SJCRH30 (cell line): ENCODE measurements around the gene TUBA1C. TPM values are rescaled to one million over a fixed set of nuclear protein-coding genes. Genes with fewer than 3 reads are reported as not detected.
"Not testable (repeated sequence)": the region's sequence is repeated elsewhere in the genome, so short reads cannot be mapped to it uniquely, and the experiment has no call there.

ENCODE experiments used
- DNase-seq, 2 experiments: peaks; one replicate each; pipeline ENCODE4 v3.0.0-alpha.2; 2015 to 2020
- H3K27ac ChIP-seq: fragments of 250-450 bp; sonication (Bioruptor Pico); 2 replicates; pipeline ENCODE4 v1.5.1; 2020; ENCODE audit warnings: mild to moderate bottlenecking, moderate library complexity
- H3K27me3 ChIP-seq: fragments of 250-450 bp; sonication (Bioruptor Pico); 2 replicates; pipeline ENCODE4 v1.5.1; 2020; ENCODE audit warnings: mild to moderate bottlenecking, moderate library complexity
- H3K36me3 ChIP-seq: fragments of 250-450 bp; sonication (Bioruptor Pico); 2 replicates; pipeline ENCODE4 v1.5.1; 2020; ENCODE audit warnings: mild to moderate bottlenecking, moderate library complexity
- H3K4me1 ChIP-seq: fragments of 250-450 bp; sonication (Bioruptor Pico); 2 replicates; pipeline ENCODE4 v1.5.1; 2020; ENCODE audit warnings: mild to moderate bottlenecking, moderate library complexity
- H3K4me3 ChIP-seq: fragments of 250-450 bp; sonication (Bioruptor Pico); 2 replicates; pipeline ENCODE4 v1.5.1; 2020; ENCODE audit warnings: mild to moderate bottlenecking, moderate library complexity
- H3K9me3 ChIP-seq: fragments of 250-450 bp; sonication (Bioruptor Pico); replicated peaks from 2 replicates; pipeline ENCODE4 v1.5.1; 2020; ENCODE audit warnings: mild to moderate bottlenecking, moderate library complexity
- total RNA-seq: library from RNA; depleted of rRNA; stranded (reverse); fragments of >200 nt; shearing (Covaris generic); gene quantifications from 2 replicates; pipeline ENCODE4 v1.2.3, GENCODE V29; 2014

Gene TUBA1C
- total RNA-seq, 1 experiment from 2014 or later: 396 TPM

DNA sequence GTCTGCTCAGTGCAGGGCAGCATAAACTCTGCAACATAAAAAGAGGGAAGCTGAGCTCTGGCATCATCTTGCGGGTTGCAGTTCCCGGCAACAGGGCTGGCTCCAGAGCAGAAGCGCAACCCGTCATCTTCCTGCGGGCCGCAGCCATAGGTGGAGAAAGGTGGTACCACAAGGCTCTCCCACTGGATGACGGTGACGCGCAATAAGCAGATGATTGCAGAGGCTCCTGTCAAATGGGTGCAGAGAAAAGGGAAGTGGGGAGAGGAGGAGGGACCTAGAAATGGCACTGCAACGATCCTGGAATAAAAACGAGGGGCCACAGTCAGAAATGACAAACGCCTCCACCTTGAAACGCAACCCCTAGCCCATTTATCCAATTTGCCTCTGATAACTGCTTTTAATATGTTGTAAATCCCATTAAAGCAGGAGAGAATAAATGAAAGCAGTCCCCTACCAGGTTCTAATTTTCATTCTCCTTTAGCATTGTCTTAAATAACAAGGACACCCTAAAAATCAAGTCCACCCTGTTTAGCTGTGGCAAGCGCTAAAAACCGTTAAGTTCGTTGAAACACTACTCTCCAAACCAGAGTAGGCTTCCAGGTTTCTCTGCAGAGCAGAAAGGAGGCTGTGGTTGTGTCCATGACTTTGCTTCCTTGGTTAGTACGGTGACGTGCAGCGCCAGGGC, 30.9 kb upstream of the TUBA1C start:
- no peaks in the 10 kb centered on the region for H3K27me3 ChIP-seq
- peaks cover 20% of the 10 kb centered on the region for H3K4me1 ChIP-seq
- DNase-seq: no peak
- peak overlapping the region; percentile 62 for H3K4me3 ChIP-seq
- peak overlapping the region; percentile 70; the same call in 1 of the 2 replicates for H3K27ac ChIP-seq
- H3K36me3 ChIP-seq: no peaks in the 10 kb centered on the region
- no peaks in the 10 kb centered on the region for H3K9me3 ChIP-seq

DNA sequence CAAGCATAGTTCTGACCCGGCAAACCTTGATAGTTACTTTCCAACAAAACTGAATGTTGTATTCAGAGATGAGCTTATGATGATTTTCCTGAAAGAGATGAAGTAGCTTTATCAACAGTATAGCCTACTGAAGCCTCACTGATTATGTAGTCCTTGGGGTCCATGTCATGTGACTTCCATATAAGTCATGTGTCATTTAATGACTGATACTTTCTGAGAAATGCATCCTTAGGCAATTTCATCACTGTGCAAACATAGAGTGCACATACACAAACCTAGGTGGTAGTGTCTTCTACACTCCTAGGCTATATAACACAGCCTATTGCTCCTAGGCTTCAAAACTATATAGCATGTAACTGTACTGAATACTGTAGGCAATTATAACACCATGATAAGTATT, 28.5 kb upstream of the TUBA1C start:
- no peaks in the 10 kb centered on the region for H3K36me3 ChIP-seq
- H3K27ac ChIP-seq: no peak overlapping the region

DNA sequence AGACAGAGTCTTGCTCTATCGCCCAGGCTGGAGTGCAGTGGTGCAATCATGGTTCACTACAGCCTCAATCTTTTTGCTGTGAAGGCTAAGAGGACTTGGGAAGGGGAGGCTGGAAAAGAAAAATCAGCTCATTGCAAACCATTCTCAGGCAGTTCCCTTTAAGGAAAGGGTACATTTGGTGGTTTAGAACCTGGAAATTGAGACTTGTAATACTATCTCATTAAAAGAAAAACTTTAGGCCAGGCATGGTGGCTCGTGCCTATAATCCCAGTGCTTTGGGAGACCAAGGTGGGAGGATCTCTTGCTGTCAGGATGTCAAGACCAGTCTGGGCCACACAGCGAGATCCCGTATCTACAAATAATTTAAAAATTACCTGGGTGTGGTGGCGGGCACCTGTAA, 21.3 kb upstream of the TUBA1C start:
- no peak for DNase-seq
- Histone ChIP-seq H3K27ac (peak overlapping the region; percentile 76), H3K27me3 (no peaks in the 10 kb centered on the region), H3K4me1 (peaks cover 26% of the 10 kb centered on the region), H3K9me3 (no peaks in the 10 kb centered on the region), H3K36me3 (no peaks in the 10 kb centered on the region), H3K4me3 (no peak overlapping the region)

More for the DNA sequence above, 28.5 kb upstream of the TUBA1C start:
- no peak for DNase-seq
- H3K4me3 ChIP-seq: no peak overlapping the region
- no peaks in the 10 kb centered on the region for H3K27me3 ChIP-seq
- H3K9me3 ChIP-seq: no peaks in the 10 kb centered on the region
- peaks cover 20% of the 10 kb centered on the region for H3K4me1 ChIP-seq

DNA sequence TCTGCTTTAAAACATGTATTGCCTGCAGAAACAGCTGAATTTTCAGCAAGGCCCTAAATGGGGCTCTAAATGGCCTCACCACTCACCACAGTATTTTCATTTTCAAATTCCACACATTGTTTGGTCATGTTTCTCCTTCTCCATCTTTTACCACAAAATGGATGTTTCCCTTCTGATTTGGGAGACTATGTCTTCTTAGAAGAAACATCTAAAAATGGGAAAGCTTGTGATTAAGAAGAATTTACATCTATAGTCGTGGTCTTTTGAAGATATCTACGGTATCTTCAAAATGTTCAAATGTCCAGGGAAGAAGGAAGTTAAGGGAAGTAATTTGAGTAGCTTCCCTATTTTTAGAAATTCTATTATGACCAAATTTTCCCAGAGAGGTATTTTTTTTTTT, 20.7 kb upstream of the TUBA1C start:
- Histone ChIP-seq H3K9me3 (no peaks in the 10 kb centered on the region), H3K36me3 (no peaks in the 10 kb centered on the region), H3K27ac (peak overlapping the region; percentile 76), H3K27me3 (no peaks in the 10 kb centered on the region), H3K4me1 (peaks cover 26% of the 10 kb centered on the region), H3K4me3 (peak overlapping the region; percentile 14; the same call in 1 of the 2 replicates)
- DNase-seq: peak; percentile 65 to 76

DNA sequence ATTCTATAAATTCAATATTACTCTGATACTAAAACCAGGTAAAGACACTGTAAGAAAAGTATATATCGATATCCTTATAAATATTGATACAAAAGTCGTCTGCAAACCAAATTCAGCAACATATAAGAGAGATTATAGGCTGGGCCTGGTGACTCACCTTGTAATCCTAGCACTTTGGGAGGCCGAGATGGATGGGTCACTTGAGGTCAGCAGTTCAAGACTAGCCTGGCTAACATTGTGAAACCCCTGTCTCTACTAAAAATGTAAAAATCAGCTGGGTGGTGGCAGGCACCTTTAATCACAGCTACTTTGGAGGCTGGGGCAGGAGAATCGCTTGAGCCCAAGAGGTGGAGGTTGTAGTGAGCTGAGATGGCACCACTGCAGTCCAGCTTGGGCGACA, 13.5 kb upstream of the TUBA1C start:
- DNase-seq: no peak
- Histone ChIP-seq H3K27me3 (no peaks in the 10 kb centered on the region; the same call in 1 of the 2 replicates), H3K36me3 (no peaks in the 10 kb centered on the region), H3K4me3 (no peak overlapping the region), H3K9me3 (no peaks in the 10 kb centered on the region), H3K27ac (no peak overlapping the region), H3K4me1 (no peaks in the 10 kb centered on the region)

DNA sequence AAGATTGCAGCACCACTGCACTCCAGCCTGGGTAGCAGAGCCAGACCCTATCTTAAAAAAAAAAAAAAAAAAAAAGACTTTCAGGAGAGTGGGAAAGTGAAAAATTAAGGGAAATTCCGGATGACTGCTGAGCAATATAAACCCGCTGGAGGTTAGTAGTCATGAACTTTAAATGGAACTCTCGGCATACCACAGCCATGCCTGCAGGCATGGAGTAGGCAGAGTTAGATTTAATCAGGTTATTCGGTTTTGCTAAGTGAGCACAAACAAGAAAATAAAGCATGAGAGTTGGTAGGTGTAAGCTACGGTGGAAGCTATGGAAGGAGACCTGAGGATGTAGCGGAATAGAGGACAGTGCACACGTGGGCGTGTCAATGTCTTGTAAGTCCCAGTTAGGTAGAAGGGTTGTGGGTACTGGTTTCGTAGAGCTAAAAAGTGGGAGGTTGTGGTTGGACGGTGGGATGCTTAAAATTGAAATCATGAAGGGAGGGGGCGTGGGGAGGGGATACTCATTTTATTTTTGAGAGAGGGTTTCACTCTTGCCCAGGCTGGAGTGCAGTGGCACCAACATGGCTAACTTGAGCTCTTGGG, 11.8 kb upstream of the TUBA1C start:
- no peaks in the 10 kb centered on the region for H3K9me3 ChIP-seq
- DNase-seq: no peak
- no peak overlapping the region for H3K27ac ChIP-seq
- H3K36me3 ChIP-seq: no peaks in the 10 kb centered on the region
- no peaks in the 10 kb centered on the region for H3K4me1 ChIP-seq
- no peaks in the 10 kb centered on the region; the same call in 1 of the 2 replicates for H3K27me3 ChIP-seq
- H3K4me3 ChIP-seq: no peak overlapping the region

DNA sequence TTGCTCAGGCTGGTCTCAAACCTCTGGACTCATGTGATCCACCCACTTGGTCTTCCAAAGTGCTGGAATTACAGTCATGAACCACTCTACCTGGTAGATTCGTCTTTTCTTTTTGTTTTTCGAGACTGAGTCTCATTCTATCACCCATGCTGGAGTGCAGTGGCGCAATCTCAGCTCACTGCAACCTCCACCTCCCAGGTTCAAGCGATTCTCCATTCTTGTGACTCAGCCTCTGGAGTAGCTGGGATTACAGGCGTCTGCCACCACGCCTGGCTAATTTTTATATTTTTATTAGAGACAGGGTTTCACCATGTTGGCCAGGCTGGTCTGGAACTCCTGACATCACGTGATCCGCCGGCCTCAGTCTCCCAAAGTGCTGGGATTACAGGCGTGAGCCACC, 9.4 kb upstream of the TUBA1C start:
- H3K9me3 ChIP-seq, DNase-seq, H3K4me3 ChIP-seq: not testable (repeated sequence)

DNA sequence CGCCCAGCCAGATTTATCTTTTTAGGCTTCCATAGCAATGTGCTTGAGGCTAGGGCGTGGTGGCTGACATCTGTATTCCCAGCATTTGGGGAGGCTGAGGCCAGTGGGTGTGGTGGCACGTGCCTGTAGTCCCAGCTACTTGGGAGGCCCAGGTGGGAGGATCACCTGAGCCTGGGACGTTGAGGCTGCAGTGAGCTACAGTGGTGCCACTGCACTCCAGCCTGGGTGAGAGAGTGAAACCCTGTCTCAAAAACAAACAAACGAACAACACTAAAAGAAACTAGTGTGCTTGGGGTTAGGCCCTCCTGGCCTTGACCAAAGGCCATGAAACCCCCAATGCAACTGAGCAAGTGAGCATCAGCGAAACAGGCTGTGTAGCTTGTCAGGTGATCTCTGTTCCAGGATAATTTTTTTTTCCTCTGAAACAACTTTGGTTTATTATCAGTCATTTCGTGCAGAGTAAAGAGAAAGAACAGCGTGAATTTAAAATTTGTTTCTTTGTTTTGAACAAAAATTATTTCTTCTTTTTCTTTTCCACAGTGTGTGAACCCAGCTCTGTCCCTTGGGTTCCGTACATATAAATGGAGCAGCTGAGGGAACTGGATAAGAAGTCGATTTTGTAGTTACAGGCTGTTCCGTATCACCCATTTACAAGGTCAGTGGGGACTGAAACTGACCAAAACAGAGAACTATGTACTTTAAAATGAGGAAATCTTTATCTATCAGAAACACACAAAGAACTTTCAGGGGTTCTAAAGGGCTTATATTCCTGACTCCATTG, 8.8 kb upstream of the TUBA1C start:
- H3K27me3 ChIP-seq: no peaks in the 10 kb centered on the region; the same call in 1 of the 2 replicates
- H3K4me3 ChIP-seq: no peak overlapping the region
- no peaks in the 10 kb centered on the region for H3K4me1 ChIP-seq
- H3K9me3 ChIP-seq: no peaks in the 10 kb centered on the region
- DNase-seq: no peak
- no peaks in the 10 kb centered on the region for H3K36me3 ChIP-seq
- H3K27ac ChIP-seq: no peak overlapping the region

More for the DNA sequence above, 9.4 kb upstream of the TUBA1C start:
- H3K4me1 ChIP-seq, H3K27me3 ChIP-seq, H3K27ac ChIP-seq, H3K36me3 ChIP-seq: not testable (repeated sequence)

DNA sequence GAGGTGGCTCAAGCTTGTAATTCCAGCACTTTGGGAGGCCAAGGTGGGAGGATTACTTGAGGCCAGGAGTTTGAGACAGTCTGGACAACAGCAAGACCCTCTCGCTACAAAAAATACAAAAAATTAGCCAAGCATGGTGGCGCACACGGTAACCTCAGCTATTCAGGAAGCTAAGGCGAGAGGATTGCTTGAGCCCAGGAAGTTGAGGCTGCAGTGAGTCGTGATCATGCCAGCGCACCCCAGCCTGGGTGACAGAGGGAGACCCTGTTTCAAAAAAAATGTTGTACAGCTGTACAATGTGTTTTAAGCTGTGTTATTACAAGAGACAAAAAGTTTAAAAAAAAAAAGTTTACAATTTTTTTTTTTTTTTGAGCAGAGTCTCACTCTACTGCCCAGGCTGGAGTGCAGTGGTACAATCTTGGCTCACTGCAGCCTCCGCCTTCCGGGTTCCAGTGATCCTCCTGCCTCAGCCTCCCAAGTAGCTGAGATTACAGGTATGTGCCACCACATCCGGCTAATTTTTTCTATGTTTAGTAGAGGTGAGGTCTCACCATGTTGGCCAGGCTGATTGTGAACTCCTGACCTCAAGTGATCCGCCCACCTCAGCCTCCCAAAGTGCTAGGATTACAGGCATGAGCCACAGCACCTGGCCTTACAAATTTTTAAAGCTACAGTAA, 7.2 kb upstream of the TUBA1C start:
- DNase-seq, H3K27me3 ChIP-seq, H3K9me3 ChIP-seq, H3K4me3 ChIP-seq, H3K36me3 ChIP-seq, H3K27ac ChIP-seq, H3K4me1 ChIP-seq: not testable (repeated sequence)

DNA sequence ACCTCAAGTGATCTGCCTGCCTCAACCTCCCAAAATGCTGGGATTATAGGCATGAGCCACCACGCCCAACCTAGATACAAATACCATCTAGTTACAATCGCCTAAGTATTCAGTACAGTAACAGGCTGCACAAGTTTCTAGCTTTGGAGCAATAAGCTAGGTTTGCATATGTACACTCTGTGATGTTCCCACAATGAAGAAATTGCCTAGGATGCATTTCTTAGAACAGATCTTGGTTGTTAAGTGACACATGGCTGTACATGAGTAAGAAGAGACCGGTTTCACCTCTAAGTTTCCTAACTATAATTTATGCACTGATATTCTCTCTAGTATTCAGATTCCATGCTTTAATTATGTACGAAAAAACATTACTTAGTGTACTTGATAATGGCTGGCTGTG, 5.4 kb upstream of the TUBA1C start:
- no peak for DNase-seq
- H3K27ac ChIP-seq: no peak overlapping the region
- no peaks in the 10 kb centered on the region for H3K36me3 ChIP-seq
- H3K4me3 ChIP-seq: no peak overlapping the region
- H3K27me3 ChIP-seq: no peaks in the 10 kb centered on the region
- no peaks in the 10 kb centered on the region for H3K4me1 ChIP-seq
- no peaks in the 10 kb centered on the region for H3K9me3 ChIP-seq

DNA sequence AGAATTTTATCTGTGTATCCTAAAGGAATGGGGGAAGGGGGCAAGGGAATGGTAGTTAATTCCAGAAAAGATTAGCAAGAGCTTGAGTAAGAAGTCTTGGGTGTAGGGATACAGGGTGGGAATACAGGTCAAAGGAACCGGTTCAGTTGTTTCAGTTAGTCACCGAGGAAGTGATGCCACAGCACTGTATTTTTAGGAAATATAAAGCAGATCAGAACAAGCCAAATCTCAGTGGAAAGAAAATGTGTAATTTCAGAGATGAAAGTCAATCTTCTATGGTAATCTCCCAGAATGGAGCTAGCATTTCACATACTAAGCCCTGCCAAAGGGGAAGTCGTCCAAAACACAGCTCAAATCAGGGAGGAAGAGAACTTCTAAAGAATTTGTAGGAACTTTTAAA, 4.7 kb upstream of the TUBA1C start:
- Histone ChIP-seq H3K9me3 (no peaks in the 10 kb centered on the region), H3K27ac (no peak overlapping the region)
- no peak for DNase-seq

DNA sequence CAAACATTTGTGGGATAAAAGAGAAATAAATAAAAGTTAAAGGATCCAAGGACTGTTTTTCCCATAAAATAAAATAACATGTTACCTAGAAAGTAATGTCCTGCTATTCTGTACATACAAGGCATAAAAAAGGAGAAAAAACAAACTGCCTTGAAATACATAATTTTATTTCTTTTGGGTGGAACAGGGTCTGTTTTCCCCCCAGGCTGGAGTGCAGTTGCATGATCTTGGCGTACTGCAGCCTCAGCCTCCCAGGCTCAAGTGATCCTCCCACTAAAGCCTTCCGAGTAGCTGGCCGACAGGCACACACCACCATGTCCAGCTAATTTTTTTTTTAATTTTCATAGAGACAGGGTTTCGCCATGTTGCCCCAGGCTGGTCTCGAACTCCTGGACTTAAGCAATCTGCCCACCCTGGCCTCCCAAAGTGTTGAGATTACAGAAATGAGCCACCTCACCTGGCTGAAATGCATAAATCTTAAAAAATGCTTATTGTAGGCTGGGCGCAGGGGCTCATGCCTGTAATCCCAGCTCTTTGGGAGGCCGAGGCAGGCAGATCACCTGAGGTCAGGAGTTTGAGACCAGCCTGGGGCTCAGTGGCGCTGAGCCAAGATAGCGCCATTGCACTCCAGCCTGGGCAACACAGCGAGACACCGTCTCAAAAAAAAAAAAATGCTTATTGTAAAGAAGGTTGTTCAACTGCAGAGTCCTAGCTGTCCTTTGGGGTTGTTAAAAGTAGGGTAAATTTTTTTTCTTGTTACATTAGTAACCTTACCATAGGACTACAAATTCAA, 4.1 kb upstream of the TUBA1C start:
- H3K27me3 ChIP-seq: no peaks in the 10 kb centered on the region
- no peaks in the 10 kb centered on the region for H3K9me3 ChIP-seq
- H3K36me3 ChIP-seq: no peaks in the 10 kb centered on the region
- no peaks in the 10 kb centered on the region for H3K4me1 ChIP-seq
- no peak for DNase-seq
- no peak overlapping the region for H3K27ac ChIP-seq
- no peak overlapping the region for H3K4me3 ChIP-seq

More for the DNA sequence above, 4.7 kb upstream of the TUBA1C start:
- H3K36me3 ChIP-seq: no peaks in the 10 kb centered on the region
- no peak overlapping the region for H3K4me3 ChIP-seq
- H3K27me3 ChIP-seq: no peaks in the 10 kb centered on the region
- no peaks in the 10 kb centered on the region for H3K4me1 ChIP-seq

DNA sequence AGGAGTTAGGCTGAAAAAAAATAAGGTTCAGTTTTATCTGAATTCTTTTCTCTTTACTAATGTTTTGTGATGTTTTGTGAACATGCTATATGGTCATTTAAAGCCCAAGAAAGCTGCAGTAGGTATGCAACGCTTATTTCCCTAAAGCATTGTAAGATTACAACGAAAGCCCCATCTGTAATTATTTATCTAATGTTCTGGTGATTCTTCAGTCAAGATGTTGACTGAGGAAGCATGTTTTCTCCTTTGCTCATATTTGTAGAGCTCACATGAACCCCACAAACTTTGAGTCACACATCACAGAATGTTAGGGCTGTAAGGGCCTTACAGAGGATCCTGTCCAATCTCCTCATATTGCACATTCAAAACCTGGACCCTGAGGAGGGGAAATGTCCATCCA, 3.2 kb upstream of the TUBA1C start:
- no peaks in the 10 kb centered on the region; the same call in 1 of the 2 replicates for H3K36me3 ChIP-seq
- no peaks in the 10 kb centered on the region for H3K27me3 ChIP-seq
- H3K4me1 ChIP-seq: no peaks in the 10 kb centered on the region
- no peak for DNase-seq
- H3K27ac ChIP-seq: no peak overlapping the region
- H3K4me3 ChIP-seq: no peak overlapping the region
- no peaks in the 10 kb centered on the region for H3K9me3 ChIP-seq

DNA sequence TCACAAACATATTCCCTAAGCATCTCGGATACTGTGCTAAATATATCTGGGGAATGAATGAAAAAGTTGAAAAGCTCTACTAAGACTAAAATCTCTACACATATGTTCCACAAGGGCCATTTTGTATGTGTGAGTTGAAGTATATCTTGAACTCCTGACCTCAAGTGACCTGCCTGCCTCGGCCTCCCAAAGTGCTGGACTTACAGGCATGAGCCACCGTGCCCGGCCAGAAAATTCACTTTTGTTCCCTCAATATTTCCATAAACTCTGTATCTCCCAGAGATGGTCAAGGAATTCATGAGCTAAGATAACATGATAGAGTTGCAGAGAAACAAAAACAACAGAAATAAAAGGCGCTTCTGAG, 1.5 kb upstream of the TUBA1C start:
- Histone ChIP-seq H3K27me3 (no peaks in the 10 kb centered on the region), H3K4me1 (peaks cover 12% of the 10 kb centered on the region), H3K4me3 (no peak overlapping the region), H3K27ac (no peak overlapping the region), H3K9me3 (no peaks in the 10 kb centered on the region), H3K36me3 (peaks cover 13% of the 10 kb centered on the region)
- DNase-seq: no peak
